ENCODE results near the gene ASAP3.
A peak's percentile ranks its signal among the peaks of the same experiment; 100 is the strongest.

ASAP3 gene

DNA sequence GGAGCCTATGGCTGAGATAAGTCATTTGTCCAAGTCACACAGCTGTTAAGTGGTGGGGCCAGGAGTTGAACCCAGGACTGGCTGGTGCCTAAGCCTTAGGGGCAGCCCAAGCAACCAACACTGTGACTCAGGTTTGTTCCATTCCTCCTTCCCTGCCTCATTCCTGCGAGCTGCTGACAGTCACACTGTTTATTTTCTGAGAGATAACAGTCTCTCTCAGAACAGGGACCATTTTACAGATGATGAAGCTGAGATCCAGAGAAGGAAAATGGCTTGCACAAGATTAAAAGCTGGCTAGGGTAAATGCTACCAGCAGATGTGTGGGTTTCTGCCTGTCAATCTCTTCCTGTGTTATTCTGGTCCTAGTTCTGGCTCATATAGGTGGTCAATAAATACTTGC is 35.1 kb downstream of the ASAP3 start:
- DNase-seq, result no peak

DNA sequence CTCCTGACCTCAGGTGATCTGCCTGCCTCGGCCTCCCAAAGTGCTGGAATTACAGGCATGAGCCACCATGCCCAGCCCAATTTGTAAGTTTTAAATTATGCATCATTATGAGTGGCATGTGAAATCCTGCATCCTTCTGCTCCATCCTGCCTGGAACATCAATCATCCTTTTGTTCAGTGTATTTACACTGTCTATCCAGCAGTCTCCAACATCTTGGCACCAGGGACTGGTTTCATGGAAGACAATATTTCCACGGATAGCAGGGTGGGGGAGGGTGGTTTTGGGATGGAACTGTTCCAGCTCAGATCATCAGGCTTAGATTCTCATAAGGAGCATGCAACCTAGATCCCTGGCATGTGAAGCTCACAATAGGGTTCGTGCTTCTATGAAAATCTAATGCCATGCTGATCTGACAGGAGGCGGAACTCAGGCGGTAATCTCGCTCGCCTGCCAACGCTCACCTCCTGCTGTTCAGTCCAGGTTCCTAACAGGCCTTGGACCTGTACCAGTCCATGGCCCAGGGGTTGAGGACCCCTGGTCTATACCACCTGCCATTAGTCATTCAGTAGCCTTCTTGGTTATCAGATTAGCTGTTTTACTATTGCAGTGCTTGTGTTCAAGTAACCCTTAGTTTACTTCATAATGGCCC is 37.2 kb downstream of the ASAP3 start:
- DNase-seq, result no peak

DNA sequence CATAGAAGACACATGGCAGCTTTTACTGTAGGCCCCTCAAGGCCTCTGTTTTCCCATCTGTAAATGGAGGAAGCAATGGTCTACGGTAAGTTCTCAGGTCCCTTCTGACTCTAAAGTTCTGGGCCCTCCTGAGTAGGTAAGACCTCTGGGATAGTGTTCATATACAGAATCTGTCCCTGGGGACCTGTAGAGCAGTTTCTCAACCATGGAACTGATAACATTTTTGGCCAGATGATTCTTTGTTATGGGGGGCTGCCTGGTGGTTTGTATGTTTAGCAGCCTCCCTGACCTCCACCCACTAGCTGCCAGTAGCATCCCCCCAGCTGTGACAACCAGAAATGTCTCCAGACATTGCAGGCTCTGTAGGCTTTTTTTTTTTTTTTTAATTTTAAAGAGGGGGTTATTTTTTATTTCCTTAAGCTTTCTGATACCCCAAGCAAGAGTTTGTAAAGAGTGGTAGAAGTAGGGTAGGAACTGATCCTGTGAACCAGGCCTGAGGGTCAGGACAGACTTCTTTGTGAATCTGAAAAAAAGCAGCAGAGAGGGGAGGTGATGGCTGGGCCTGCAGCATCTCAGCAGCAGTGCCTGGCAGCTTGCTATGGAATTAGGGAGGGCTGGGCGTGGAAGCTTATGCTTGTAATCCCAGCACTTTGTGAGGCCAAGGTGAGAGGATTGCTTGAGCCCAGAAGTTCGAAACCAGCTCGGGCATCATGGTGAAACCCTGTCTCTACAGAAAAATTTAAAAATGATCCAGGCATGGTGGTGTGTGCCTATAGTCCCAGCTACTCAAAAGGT is 39.2 kb downstream of the ASAP3 start:
- DNase-seq, result no peak

DNA sequence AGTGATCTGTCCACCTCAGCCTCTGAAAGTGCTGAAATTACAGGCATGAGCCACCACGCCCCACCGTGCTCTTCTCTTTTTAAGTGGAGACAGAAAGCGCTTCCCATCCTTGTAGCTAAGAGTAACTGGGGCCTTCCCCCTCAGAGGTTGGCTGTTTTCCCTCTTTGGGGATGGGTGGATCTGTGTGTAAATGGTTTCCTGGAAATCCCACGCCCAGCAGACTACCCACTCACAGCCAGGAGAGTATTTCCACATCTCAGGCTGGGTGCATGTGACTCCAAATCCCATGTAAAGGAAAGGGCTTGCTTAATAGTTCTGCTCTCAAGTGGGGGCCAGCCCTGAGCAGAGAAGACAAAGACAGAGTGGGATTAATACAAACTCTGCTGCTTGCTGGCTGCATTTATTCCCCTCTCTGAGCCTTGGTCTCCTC is 39.9 kb downstream of the ASAP3 start:
- peak; percentile 11 for DNase-seq

DNA sequence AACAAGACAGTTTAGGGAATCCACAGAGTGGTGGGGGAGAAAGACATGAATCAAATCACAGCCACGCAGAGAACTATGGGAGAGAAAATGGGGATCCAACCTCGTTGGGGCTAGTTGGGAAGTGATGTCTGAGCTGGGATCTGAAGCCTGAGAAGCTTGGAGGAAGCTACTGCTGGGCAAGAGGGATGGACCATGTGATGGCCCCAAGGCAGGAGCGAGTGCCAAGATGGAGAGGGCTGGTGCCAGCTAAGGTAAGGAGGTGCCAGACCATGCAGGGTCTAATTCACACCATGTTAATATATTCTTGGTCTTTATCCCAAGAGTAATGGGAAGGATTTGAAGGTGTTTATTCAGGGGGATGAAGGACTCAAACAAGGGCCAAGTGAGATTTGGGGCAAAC is 41.2 kb downstream of the ASAP3 start:
- no peak for DNase-seq

DNA sequence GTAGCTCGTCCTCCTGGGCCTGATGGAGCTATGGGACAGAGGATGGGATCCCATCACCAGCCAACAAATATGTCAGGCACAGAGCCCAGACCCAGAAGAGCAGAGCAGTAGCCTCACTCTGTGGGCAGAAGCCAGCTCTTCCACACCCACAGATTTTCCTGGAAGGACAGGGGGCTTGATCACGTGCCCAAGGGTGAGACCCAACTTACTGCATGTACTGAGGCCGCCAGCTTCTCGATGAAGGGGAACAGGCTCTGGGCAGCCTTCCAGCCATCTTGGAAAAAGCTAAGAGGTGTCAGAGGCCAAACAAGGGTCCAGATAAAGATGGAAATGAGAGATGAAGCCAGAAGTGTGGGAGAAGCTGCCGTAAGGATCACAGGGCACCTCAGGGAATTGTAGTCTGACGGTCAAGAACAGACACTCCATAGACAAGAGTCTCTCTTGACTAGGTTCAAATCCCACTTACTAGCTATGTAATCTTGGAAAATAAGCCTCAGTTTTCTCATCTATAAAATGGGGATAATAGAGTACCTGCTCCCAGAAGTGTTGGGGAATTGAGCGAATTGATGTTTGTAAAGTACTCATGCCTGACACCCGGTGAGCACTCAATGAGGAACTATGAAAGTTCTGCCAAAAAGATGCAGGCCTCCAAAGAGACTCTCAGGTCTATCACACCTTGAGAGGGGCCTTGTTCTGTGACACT is 42.4 kb downstream of the ASAP3 start:
- no peak for DNase-seq

DNA sequence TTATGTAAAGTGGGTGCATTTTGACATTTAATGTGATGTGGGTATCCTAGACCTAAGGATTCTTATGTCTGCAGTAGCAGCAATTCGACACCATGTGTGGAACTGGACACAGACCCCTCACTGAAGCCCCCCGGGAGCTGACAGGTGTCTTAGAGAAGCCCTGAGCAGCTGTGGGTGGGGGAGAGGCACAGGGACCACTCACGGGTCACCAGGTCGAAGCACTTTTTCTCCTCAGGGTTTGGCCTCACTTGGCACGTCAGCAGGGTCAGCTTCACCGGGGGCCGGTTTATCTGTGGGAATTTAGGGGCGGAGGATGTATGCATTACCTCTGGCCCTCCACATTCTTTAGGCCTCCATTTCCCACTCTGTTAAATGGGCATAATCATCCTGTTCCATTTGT is 45.4 kb downstream of the ASAP3 start:
- DNase-seq, result no peak

DNA sequence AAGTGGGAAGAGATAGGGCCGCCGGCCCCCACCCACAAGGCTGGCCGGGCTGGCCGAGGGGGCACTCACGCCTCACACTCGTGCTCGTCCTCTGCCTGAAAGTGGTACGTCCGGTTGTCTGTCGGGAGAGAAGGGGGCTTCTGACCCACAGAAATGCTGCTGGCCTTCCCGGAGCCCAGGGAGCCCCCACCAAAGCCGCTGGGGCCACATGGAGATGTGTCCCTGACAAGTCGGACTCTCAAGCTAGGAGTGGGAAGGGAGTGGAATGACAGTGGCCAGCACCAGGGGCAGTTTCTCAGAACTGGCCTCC is 46.7 kb downstream of the ASAP3 start:
- DNase-seq, result no peak

DNA sequence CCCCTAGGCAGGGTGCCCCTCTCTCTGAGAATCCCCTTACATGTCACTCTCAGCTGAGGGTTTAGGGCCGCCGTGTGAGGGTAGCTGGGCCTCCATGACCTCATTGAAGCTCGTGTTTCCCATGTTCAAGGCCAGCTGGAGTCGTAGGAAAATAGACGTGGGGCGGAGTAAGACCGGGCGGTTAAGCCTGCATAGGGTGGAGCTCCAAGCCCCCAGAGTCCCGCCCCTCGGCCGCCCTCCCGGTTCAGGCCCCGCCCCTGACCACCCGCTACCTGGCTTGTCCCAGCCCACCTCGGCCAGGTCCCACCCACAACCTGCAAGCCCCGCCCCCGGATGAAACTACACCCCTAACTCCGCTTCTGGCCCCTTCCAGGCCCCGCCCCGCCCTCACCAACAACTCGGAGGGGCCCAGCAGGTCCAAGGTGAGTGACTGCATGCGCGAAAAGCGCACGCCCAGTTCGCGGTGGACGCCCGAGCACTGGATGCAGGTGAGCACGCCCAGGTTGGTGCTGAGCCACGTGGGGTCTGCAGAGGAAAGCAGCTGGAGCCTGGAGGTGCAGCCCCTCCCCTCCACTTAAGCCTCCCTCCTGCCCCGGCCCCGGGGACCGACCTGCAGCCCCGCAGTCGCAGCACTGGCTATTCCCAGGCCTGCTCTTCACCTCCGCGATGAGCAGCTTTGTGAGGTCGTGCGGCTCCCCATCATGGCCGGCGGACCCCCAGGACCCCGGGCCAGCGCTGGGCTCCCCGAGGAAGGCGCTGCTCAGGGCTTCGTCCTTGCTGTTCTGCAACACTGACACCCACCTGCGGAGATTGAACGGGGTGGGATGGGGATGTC is 47.2 kb downstream of the ASAP3 start:
- no peak for DNase-seq

DNA sequence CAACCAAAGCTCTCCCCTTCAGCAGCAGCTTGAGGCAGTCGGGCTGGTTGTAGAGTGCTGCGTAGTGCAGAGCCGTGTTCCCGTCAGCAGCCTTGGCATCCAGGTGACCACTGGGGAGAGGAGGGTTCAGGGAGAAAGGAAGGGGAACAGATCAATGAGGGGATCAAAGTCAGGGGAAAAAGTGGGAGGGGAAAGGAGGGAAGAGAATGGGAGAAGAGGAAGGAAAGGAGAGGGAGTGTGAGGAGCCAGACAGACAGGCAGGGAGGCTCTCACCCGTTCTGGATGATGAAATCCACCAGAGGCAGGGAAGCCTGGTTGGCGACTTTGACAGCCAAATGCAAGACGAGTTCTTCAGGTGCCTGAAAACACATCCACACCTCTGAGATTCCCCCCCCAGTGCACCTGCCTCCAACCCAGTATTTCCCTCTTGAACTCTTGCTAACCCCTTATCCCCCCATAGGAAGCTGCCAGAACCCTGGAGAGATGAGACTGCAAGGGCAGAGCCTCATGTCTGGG is 49.7 kb downstream of the ASAP3 start:
- no peak for DNase-seq

DNA sequence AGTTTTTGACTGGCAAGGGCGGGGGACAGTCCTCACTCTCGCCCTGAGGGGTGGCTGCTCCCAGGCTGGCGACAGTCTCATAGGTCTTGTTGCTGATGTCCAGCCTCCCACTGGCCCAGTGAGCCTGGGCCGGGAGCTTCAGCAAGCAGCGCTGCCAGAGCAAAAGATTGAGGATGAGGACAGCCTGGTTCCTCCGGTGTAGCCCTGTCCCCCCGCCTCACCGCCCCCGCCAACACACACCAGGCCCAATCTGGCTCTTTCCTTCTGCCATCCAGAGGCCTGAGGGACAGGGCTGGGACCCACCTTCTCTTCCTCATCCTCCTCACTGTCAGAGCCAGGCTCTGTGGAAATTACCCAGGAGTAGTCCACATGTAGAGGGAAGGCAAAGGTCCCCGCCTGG is 50.9 kb downstream of the ASAP3 start:
- no peak for DNase-seq

DNA sequence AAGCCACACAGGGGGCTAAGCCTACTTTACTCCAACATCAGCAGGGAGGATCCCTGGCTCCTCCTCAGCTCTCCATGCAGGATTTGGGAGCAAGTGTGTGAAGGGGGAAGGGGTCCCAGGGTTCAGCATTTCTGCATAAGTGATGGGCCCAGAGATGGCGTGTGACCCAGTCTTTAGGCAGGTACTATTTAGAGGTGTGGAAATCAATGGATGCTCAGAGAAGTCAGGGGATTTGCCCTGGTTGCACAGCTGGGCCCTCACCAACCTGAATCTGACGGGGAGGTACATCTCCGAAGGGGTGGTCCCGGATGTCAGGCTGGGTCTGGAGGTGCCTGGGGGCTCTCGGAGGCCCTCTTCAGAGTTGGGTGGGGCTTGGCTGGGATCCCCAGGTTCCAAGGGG is 52.5 kb downstream of the ASAP3 start:
- DNase-seq, result no peak

DNA sequence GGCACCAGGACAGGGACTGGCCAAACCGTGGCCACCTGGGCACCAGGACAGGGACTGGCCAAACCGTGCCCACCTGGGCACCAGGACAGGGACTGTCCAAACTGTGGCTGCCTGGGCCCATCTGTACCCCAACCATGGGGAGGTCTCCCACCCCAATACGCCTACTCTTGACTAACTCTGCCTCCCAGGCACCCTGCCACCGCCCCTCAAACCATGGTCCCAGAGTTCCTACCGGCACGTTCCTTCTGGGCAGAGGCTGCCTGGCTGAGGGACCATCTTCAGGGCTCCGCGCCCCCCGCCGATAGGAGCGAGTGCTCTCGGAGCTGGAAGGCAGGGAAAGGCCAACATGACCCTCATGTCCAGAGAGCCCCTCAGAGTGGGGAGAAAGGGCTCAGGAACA is 53.2 kb downstream of the ASAP3 start:
- DNase-seq, result no peak

DNA sequence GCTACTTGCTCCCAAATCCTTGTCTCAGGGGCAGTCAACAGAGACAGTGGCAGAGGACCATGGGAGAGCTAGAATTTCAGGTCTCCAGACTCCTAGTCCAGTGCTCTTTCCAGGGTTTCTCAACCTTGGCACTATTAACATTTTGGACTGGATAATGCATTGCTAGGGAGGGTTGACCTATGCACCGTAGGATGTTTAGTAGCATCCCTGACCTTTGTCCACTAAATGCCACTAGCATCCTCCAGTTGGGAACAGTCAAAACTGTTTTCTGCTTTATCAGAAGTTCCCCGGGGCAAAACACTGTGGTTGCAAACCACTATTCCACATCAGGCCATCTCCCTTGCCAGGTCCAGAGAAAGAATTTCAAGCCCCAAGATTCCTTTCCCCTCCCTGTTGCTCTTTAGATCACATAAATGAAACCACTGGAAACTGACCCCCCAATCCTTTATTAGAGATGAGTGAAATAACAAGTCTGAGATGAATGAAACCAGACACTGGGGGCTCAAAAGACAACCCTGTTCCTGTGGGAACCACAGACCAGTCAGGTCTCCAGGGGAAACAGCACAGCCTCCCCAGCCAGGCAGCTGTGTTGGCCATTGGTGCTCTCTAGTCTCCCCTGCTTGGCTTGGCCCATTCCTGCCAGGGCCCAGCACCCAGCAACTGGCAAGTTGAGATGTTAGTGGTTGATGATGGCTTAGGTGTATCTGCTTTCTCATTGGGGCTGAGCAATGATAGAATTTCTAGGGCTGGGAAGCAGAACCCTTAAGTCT is 55.7 kb downstream of the ASAP3 start:
- no peak for DNase-seq

DNA sequence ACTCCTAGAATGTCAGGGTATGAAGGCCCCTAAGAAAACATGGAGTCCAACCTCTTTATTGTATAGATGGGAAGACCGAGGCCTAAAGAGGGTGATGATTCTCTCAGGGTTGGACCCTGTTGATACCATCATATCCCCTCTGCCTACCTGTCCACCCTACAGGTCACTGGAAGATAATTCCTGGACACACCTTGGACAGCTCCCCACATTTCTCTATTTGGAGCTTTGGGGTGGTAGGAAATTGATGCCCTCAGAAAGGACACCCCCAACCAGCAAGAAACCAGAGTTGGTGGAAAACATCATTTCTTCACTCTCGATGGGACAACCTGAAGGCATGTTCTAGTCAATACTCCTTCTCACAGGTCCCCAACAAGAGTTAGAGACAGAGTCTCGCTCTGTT is 56.4 kb downstream of the ASAP3 start:
- no peak for DNase-seq

DNA sequence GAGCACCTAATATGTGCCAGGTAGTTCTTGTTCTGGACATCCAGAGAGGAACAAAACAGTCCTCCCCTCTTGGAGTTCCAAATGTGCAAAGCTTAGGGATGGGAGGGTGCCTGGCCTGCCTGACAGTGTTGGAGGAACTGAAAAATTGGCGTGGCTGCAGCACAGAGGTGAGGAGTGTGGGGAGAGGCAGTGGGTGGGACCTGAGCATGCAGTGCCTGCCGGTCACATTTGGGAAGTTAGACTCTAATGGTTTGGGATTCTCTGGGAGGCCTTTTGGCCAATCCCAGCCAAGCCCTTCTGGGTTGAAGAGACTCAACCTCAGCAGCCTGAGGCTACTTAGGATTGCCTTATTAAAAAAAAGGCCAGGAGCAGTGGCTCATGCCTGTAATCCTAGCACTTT is 57.2 kb downstream of the ASAP3 start:
- DNase-seq, result no peak

DNA sequence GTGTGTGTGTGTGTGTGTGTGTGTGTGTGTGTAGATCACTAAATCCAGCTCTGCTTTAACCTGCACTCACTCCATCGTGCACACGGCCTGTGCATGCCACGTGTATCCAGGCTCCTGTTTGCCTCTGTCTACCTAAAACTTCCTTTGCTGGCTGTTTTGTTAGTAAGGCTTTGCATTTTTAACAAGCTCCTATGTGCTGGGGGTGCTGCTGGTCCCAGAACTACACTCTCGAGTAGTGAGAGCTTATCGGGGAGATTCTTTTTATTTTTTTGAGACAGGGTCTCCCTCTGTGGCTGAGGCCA is 58.8 kb downstream of the ASAP3 start:
- DNase-seq, result no peak

DNA sequence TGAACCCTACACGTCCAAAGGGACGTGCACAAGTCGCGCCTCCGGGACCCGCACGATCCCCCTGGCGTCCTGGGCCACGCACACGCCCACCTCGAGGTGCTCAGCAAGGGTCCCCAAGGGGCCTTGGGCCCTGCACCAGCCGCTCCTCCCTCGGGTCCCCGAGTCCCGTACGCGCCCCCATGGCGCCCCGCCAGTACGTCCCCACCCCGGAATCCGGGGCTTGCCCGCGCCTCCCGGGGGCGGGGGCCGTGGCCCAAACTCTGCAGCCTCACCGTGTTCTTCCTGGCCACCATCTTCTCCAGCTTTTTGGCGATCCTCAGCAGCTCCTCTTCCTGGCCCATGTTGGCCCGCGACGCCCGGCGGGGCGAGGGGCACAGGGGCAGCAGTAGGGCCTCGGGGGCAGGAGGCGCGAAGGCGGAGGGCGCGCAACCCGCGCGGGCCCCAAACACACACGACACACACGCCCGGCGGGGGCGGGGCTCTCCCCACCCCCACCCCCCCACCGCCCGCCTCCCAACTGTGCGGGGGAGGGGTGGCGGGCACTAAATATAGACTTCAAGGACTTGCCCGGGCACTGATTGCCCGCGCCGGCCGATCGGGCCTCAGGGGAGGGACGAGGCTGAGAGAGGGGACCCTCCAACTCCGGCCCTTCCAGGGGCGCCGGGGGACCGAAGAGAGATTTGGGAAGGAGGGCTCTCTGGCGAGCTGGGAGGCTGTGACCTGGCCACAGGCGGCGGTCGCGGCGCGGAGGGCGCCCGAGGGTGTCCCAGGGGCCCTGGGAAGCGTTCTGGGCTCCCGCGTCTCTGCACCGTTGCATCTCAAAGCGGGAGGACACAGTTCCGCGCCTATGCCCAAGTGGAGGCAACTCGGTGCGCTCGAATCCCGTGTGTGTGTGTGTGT is 59.4 kb downstream of the ASAP3 start, which contains the start of gene TCEA3:
Gene TCEA3, minus strand, starts transcription at position 456 of the 900 bp plus-strand sequence. Its CDS starts 115 bp downstream, at position 341.
- no peak for DNase-seq

DNA sequence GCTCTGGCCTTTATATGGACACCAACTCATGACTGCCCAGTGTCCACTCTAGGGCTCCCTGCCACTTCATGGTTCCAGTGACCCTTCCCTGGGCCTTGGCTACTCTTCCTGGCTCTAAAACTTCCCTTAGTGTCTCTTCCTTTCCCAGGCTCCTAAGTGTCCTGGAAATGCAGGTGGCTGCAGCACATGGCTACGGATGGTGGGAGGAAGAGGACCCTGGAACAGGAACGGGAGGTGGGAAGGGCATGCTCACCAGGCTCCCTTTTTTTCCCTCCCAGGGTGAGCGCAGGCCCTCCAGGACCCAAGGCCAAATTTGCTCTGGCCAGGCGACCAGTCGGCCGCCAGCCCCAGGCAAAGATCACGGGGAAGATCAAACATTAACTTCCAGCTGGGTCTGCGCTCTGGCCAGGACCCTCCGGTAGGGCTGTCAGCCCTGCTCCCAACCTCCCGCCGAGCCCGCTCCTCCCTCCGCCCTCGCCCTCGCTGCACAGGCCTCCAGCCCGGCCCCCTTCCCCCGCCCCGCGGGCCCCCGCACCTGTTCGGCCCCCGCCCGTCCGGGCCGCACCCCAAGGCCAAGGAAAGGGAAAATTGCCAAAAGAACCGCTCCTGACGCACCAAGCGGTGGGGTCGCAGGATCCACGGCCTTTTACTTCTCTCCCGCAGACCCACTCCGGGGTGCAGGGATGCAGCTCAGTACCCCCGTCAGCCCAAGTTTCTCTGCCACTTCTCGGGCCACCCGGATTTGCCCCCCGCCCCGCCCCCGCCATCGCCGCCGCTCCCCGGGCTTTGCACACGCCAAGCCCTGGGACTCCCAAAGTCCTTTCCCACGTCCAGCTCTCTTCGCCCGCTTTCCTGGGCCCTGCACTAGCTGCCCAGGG is 60.3 kb downstream of the ASAP3 start:
- no peak for DNase-seq

DNA sequence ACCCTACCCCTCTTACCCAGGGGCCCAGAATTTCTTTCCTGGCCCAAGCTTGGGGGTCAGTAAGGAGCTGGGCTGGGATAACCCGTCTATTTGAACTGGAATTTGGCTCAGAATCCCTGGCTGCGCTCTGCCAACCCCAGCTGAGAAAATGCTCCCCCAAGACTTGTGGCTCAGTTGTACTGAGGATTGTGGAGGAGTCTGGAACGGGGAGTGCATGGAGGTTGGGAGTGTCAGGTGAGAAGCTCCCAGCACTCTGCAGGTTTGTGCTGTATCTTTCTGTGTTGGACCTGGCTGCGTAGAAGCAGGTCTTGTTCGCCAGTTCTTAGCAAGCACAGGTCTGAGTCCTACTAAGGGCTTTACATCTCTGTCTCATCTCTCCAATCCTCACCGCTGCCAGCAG is 61.0 kb downstream of the ASAP3 start:
- no peak for DNase-seq

Data from HCEC 1CT (cell line).